Measurements from ENCODE around the gene CYTIP.

CYTIP gene

DNA sequence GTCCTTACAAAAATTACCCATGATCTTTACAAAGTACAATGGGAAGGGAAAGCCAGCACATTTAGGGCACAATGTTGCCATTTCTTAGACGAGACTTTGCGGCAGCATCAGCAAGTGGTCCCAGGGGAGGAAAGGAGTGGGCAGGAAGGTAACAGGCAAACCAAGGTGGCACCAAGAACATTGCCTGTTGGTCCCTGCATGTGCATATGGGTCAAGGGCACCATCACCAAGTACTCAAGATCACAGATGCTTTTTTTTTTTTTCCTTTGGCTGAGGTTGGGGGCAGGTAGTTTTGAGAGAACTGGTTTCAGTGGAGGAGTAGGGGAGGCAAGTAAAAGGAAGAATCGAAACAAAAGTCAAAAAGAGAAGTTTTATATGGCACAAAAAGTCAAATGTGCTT lies 752 bp upstream of the CYTIP start:
- peak overlapping the region; percentile 69 for H3K4me3 ChIP-seq (ENCODE audit: low read depth, low read length, poor library complexity, severe bottlenecking)

DNA sequence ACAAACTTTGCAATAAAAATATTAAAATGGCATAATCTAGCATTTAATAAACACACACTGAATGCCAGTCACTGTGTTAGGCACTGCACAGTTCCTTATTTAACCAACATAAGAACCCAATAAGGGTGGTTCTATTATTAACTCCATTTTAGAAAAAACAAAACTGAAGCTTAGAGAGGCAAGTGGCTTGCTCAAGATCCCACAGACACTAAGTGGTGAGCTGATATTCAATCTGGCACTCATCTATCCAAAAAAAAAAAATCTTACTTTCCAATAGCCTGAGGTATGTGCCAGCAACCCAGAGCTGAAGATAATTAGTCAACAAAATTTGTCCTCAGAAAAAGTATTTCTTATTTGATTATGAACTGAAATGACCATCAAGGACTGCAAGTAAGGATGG lies 799 bp downstream of the CYTIP start:
- Histone ChIP-seq H3K27ac (ENCODE audit: low read depth, low read length, poor library complexity, severe bottlenecking) (peak overlapping the region; percentile 92), H3K36me3 (ENCODE audit: insufficient read depth, low read length) (peaks cover 40% of the 10 kb centered on the region; the same call in 1 of the 2 replicates), H3K27me3 (ENCODE audit: insufficient read depth, low read length) (no peaks in the 10 kb centered on the region), H3K4me1 (ENCODE audit: insufficient read depth, low read length, severe bottlenecking) (peaks cover 59% of the 10 kb centered on the region), H3K79me2 (ENCODE audit: insufficient read depth, low read length) (peaks cover 58% of the 10 kb centered on the region), H3K4me2 (ENCODE audit: low read length) (peak overlapping the region; percentile 95), H3K9ac (ENCODE audit: low read length) (peak overlapping the region; percentile 81), H3K9me3 (ENCODE audit: low read length) (no peaks in the 10 kb centered on the region), H3K9me2 (ENCODE audit: low read depth, low read length) (no peaks in the 10 kb centered on the region), H4K20me1 (ENCODE audit: insufficient read depth, low read length) (no peaks in the 10 kb centered on the region), H3F3A (ENCODE audit: insufficient read depth, low read length) (no peaks in the 10 kb centered on the region), H3K4me3 (ENCODE audit: low read depth, low read length, poor library complexity, severe bottlenecking) (peak overlapping the region; percentile 69), H2AFZ (ENCODE audit: low read length) (no peak overlapping the region)
- TF ChIP-seq, protein P1, sequence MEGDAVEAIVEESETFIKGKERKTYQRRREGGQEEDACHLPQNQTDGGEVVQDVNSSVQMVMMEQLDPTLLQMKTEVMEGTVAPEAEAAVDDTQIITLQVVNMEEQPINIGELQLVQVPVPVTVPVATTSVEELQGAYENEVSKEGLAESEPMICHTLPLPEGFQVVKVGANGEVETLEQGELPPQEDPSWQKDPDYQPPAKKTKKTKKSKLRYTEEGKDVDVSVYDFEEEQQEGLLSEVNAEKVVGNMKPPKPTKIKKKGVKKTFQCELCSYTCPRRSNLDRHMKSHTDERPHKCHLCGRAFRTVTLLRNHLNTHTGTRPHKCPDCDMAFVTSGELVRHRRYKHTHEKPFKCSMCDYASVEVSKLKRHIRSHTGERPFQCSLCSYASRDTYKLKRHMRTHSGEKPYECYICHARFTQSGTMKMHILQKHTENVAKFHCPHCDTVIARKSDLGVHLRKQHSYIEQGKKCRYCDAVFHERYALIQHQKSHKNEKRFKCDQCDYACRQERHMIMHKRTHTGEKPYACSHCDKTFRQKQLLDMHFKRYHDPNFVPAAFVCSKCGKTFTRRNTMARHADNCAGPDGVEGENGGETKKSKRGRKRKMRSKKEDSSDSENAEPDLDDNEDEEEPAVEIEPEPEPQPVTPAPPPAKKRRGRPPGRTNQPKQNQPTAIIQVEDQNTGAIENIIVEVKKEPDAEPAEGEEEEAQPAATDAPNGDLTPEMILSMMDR (IDR thresholded peaks at IDR 0.05; ENCODE audit: low read length) = no peak
- TF ChIP-seq EZH2 (IDR thresholded peaks at IDR 0.05; ENCODE audit: borderline replicate concordance, low read length) = no peak

More for the DNA sequence above, 752 bp upstream of the CYTIP start:
- H3K9me3 ChIP-seq (ENCODE audit: low read length) = no peaks in the 10 kb centered on the region
- H4K20me1 ChIP-seq (ENCODE audit: insufficient read depth, low read length) = no peaks in the 10 kb centered on the region
- H3K36me3 ChIP-seq (ENCODE audit: insufficient read depth, low read length) = peaks cover 31% of the 10 kb centered on the region; the same call in 1 of the 2 replicates
- no peak for TF ChIP-seq EZH2 (IDR thresholded peaks at IDR 0.05; ENCODE audit: borderline replicate concordance, low read length)
- TF ChIP-seq, protein P1 (IDR thresholded peaks at IDR 0.05; ENCODE audit: low read length) = no peak
- no peaks in the 10 kb centered on the region for H3K9me2 ChIP-seq (ENCODE audit: low read depth, low read length)
- peak overlapping the region; percentile 81 for H3K9ac ChIP-seq (ENCODE audit: low read length)
- H3K27me3 ChIP-seq (ENCODE audit: insufficient read depth, low read length) = no peaks in the 10 kb centered on the region
- peak overlapping the region; percentile 92 for H3K27ac ChIP-seq (ENCODE audit: low read depth, low read length, poor library complexity, severe bottlenecking)
- H3K4me1 ChIP-seq (ENCODE audit: insufficient read depth, low read length, severe bottlenecking) = peaks cover 44% of the 10 kb centered on the region
- H3K79me2 ChIP-seq (ENCODE audit: insufficient read depth, low read length) = peaks cover 42% of the 10 kb centered on the region
- H2AFZ ChIP-seq (ENCODE audit: low read length) = peak overlapping the region; percentile 19; the same call in 1 of the 2 replicates
- H3K4me2 ChIP-seq (ENCODE audit: low read length) = peak overlapping the region; percentile 95
- no peaks in the 10 kb centered on the region for H3F3A ChIP-seq (ENCODE audit: insufficient read depth, low read length)

DNA sequence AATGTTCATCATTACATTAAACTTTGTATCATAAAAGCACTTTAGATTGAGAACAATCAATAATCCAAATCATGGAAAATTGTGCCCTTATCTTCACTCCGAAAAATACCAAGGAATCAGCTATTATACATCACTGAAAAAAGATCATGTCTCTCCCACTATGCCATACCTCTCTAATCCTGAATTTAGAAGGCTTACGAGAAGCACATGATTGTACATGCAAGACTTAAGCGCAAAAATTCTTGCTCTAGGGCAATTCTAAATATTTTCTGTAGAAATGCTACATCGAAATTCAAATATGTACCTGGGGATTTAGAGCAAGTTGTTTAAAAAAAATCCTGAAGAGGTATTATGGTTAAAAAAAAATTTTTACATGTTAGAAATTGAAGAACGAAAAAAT lies 1.3 kb downstream of the CYTIP start:
- H4K20me1 ChIP-seq (ENCODE audit: insufficient read depth, low read length) = no peaks in the 10 kb centered on the region
- TF ChIP-seq, protein P1 (IDR thresholded peaks at IDR 0.05; ENCODE audit: low read length) = no peak
- TF ChIP-seq EZH2 (IDR thresholded peaks at IDR 0.05; ENCODE audit: borderline replicate concordance, low read length) = no peak
- peaks cover 44% of the 10 kb centered on the region for H3K36me3 ChIP-seq (ENCODE audit: insufficient read depth, low read length)
- H3K9me3 ChIP-seq (ENCODE audit: low read length) = no peaks in the 10 kb centered on the region
- H3K4me3 ChIP-seq (ENCODE audit: low read depth, low read length, poor library complexity, severe bottlenecking) = peak overlapping the region; percentile 69
- H3K4me1 ChIP-seq (ENCODE audit: insufficient read depth, low read length, severe bottlenecking) = peaks cover 61% of the 10 kb centered on the region
- no peak overlapping the region for H2AFZ ChIP-seq (ENCODE audit: low read length)
- H3K4me2 ChIP-seq (ENCODE audit: low read length) = peak overlapping the region; percentile 95
- peak overlapping the region; percentile 92 for H3K27ac ChIP-seq (ENCODE audit: low read depth, low read length, poor library complexity, severe bottlenecking)
- H3K27me3 ChIP-seq (ENCODE audit: insufficient read depth, low read length) = no peaks in the 10 kb centered on the region
- no peaks in the 10 kb centered on the region for H3K9me2 ChIP-seq (ENCODE audit: low read depth, low read length)
- peak overlapping the region; percentile 81 for H3K9ac ChIP-seq (ENCODE audit: low read length)
- peaks cover 62% of the 10 kb centered on the region for H3K79me2 ChIP-seq (ENCODE audit: insufficient read depth, low read length)
- H3F3A ChIP-seq (ENCODE audit: insufficient read depth, low read length) = no peaks in the 10 kb centered on the region
